ENCODE results near the gene ZNF835.

The ZNF835 gene

GRCh38 chr19:56654151-56654550 lies 17.4 kb downstream of the ZNF835 start:
- H3K4me3 ChIP-seq (ENCODE audit: low read depth, low read length, poor library complexity, severe bottlenecking) = no peak overlapping the region
- H3K9me3 ChIP-seq (ENCODE audit: low read length) = peaks cover 4% of the 10 kb centered on the region; the same call in 1 of the 2 replicates
- H3K27me3 ChIP-seq (ENCODE audit: insufficient read depth, low read length) = no peaks in the 10 kb centered on the region
- H3K36me3 ChIP-seq (ENCODE audit: insufficient read depth, low read length) = no peaks in the 10 kb centered on the region
- no peak for TF ChIP-seq EZH2 (IDR thresholded peaks at IDR 0.05; ENCODE audit: borderline replicate concordance, low read length)
- TF ChIP-seq CTCF (IDR thresholded peaks at IDR 0.05; ENCODE audit: low read length) = no peak
- no peaks in the 10 kb centered on the region for H3K9me2 ChIP-seq (ENCODE audit: low read depth, low read length)
- H3K79me2 ChIP-seq (ENCODE audit: insufficient read depth, low read length) = no peaks in the 10 kb centered on the region
- H3K4me1 ChIP-seq (ENCODE audit: insufficient read depth, low read length, severe bottlenecking) = no peaks in the 10 kb centered on the region
- no peak overlapping the region for H3K27ac ChIP-seq (ENCODE audit: low read depth, low read length, poor library complexity, severe bottlenecking)
- H2AFZ ChIP-seq (ENCODE audit: low read length) = no peak overlapping the region
- H3F3A ChIP-seq (ENCODE audit: insufficient read depth, low read length) = no peaks in the 10 kb centered on the region
- no peaks in the 10 kb centered on the region for H4K20me1 ChIP-seq (ENCODE audit: insufficient read depth, low read length)
- no peak overlapping the region for H3K9ac ChIP-seq (ENCODE audit: low read length)
- no peak overlapping the region for H3K4me2 ChIP-seq (ENCODE audit: low read length)

GRCh38 chr19:56643460-56643955 lies 28.0 kb downstream of the ZNF835 start:
- no peaks in the 10 kb centered on the region for H3F3A ChIP-seq (ENCODE audit: insufficient read depth, low read length)
- H2AFZ ChIP-seq (ENCODE audit: low read length) = no peak overlapping the region
- no peaks in the 10 kb centered on the region for H3K36me3 ChIP-seq (ENCODE audit: insufficient read depth, low read length)
- H3K4me1 ChIP-seq (ENCODE audit: insufficient read depth, low read length, severe bottlenecking) = no peaks in the 10 kb centered on the region
- no peaks in the 10 kb centered on the region for H3K9me3 ChIP-seq (ENCODE audit: low read length)
- no peaks in the 10 kb centered on the region for H3K9me2 ChIP-seq (ENCODE audit: low read depth, low read length)
- no peaks in the 10 kb centered on the region for H4K20me1 ChIP-seq (ENCODE audit: insufficient read depth, low read length)
- H3K79me2 ChIP-seq (ENCODE audit: insufficient read depth, low read length) = no peaks in the 10 kb centered on the region
- no peak overlapping the region for H3K9ac ChIP-seq (ENCODE audit: low read length)
- H3K4me2 ChIP-seq (ENCODE audit: low read length) = no peak overlapping the region
- no peak overlapping the region for H3K27ac ChIP-seq (ENCODE audit: low read depth, low read length, poor library complexity, severe bottlenecking)
- no peak overlapping the region for H3K4me3 ChIP-seq (ENCODE audit: low read depth, low read length, poor library complexity, severe bottlenecking)
- TF ChIP-seq CTCF (IDR thresholded peaks at IDR 0.05; ENCODE audit: low read length) (no peak), EZH2 (IDR thresholded peaks at IDR 0.05; ENCODE audit: borderline replicate concordance, low read length) (no peak)
- no peaks in the 10 kb centered on the region for H3K27me3 ChIP-seq (ENCODE audit: insufficient read depth, low read length)

GRCh38 chr19:56642711-56643459 lies 28.7 kb downstream of the ZNF835 start, which contains the start of gene SMIM17:
TSS of gene SMIM17 (plus strand) at chr19:56643159. CDS start at chr19:56645668, 2,509 bp downstream.
- no peak within 1 kb of the TSS for H3K4me3 ChIP-seq (ENCODE audit: low read depth, low read length, poor library complexity, severe bottlenecking)
- H3K4me2 ChIP-seq (ENCODE audit: low read length) = no peak within 1 kb of the TSS
- no peaks in the 10 kb centered on the region for H4K20me1 ChIP-seq (ENCODE audit: insufficient read depth, low read length)
- no peak within 1 kb of the TSS for H3K9ac ChIP-seq (ENCODE audit: low read length)
- no peaks in the 10 kb centered on the region for H3K36me3 ChIP-seq (ENCODE audit: insufficient read depth, low read length)
- H3K27ac ChIP-seq (ENCODE audit: low read depth, low read length, poor library complexity, severe bottlenecking) = no peak within 1 kb of the TSS
- no peaks in the 10 kb centered on the region for H3F3A ChIP-seq (ENCODE audit: insufficient read depth, low read length)
- no peaks in the 10 kb centered on the region for H3K79me2 ChIP-seq (ENCODE audit: insufficient read depth, low read length)
- no peak for TF ChIP-seq CTCF (IDR thresholded peaks at IDR 0.05; ENCODE audit: low read length)
- TF ChIP-seq EZH2 (IDR thresholded peaks at IDR 0.05; ENCODE audit: borderline replicate concordance, low read length) = no peak
- no peaks in the 10 kb centered on the region for H3K4me1 ChIP-seq (ENCODE audit: insufficient read depth, low read length, severe bottlenecking)
- no peaks in the 10 kb centered on the region for H3K9me2 ChIP-seq (ENCODE audit: low read depth, low read length)
- H3K27me3 ChIP-seq (ENCODE audit: insufficient read depth, low read length) = no peaks in the 10 kb centered on the region
- H2AFZ ChIP-seq (ENCODE audit: low read length) = no peak within 1 kb of the TSS
- H3K9me3 ChIP-seq (ENCODE audit: low read length) = no peaks in the 10 kb centered on the region
